ENCODE data around the gene POLR2L.

GRCh38 chr11:827146-827896 lies 15.0 kb downstream of the POLR2L start:
- no peak for TF ChIP-seq EZH2 (IDR thresholded peaks at IDR 0.05; ENCODE audit: borderline replicate concordance, insufficient read depth, low read depth, low read length, poor library complexity, severe bottlenecking)
- TF ChIP-seq, protein P1, sequence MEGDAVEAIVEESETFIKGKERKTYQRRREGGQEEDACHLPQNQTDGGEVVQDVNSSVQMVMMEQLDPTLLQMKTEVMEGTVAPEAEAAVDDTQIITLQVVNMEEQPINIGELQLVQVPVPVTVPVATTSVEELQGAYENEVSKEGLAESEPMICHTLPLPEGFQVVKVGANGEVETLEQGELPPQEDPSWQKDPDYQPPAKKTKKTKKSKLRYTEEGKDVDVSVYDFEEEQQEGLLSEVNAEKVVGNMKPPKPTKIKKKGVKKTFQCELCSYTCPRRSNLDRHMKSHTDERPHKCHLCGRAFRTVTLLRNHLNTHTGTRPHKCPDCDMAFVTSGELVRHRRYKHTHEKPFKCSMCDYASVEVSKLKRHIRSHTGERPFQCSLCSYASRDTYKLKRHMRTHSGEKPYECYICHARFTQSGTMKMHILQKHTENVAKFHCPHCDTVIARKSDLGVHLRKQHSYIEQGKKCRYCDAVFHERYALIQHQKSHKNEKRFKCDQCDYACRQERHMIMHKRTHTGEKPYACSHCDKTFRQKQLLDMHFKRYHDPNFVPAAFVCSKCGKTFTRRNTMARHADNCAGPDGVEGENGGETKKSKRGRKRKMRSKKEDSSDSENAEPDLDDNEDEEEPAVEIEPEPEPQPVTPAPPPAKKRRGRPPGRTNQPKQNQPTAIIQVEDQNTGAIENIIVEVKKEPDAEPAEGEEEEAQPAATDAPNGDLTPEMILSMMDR (IDR thresholded peaks at IDR 0.05) = no peak
